Astrocyte (in vitro differentiated cells and primary cell): ENCODE data around the gene MYZAP. TPM values are rescaled to one million over a fixed set of nuclear protein-coding genes. Genes with fewer than 3 reads are reported as not detected.

Source experiments
- DNase-seq: peaks from one replicate; pipeline ENCODE4 v3.0.0-alpha.2; 2010; ENCODE audit warnings: low read depth
- FAIRE-seq: peaks from 2 replicates; lab custom pipeline; 2011; peaks lifted over from hg19 to GRCh38; lab: Jason Lieb, UNC
- H2AFZ ChIP-seq: 2 replicates; pipeline ENCODE4 v1.6.0; 2012; ENCODE audit warnings: low read depth, low read length, inconsistent platforms
- H3K27ac ChIP-seq: 2 replicates; pipeline ENCODE4 v1.5.1; 2011; ENCODE audit warnings: low read depth, low read length, inconsistent platforms
- H3K27me3 ChIP-seq: 2 replicates; pipeline ENCODE4 v1.6.0; 2011; ENCODE audit warnings: low read length, inconsistent platforms; ENCODE audit not compliant: insufficient read depth
- H3K36me3 ChIP-seq: 2 replicates; pipeline ENCODE4 v1.5.1; 2011; ENCODE audit warnings: low read length, inconsistent platforms; ENCODE audit not compliant: insufficient read depth
- H3K4me1 ChIP-seq: 2 replicates; pipeline ENCODE4 v1.5.1; 2011; ENCODE audit warnings: low read length, inconsistent platforms; ENCODE audit not compliant: insufficient read depth
- H3K4me2 ChIP-seq: 2 replicates; pipeline ENCODE4 v1.6.0; 2012; ENCODE audit warnings: low read length, inconsistent platforms
- H3K4me3 ChIP-seq: 2 replicates; pipeline ENCODE4 v1.5.1; 2011; ENCODE audit warnings: low read depth, mild to moderate bottlenecking, low read length, inconsistent platforms; ENCODE audit not compliant: insufficient read depth
- H3K79me2 ChIP-seq: 2 replicates; pipeline ENCODE4 v1.6.0; 2012; ENCODE audit warnings: mild to moderate bottlenecking, low read length, inconsistent platforms; ENCODE audit not compliant: insufficient read depth
- H3K9ac ChIP-seq: 2 replicates; pipeline ENCODE4 v1.6.0; 2012; ENCODE audit warnings: mild to moderate bottlenecking, low read length, inconsistent platforms
- H3K9me3 ChIP-seq: 2 replicates; pipeline ENCODE4 v1.5.1; 2012; ENCODE audit warnings: low read depth, mild to moderate bottlenecking, low read length, inconsistent platforms; ENCODE audit not compliant: insufficient read depth
- H4K20me1 ChIP-seq: 2 replicates; pipeline ENCODE4 v1.6.0; 2012; ENCODE audit warnings: low read length, inconsistent platforms; ENCODE audit not compliant: insufficient read depth
- H3K27ac Mint-ChIP-seq: one replicate; pipeline ENCODE4 v1.8.0; 2021; ENCODE audit warnings: mild to moderate bottlenecking, mixed read lengths; ENCODE audit not compliant: unreplicated experiment
- H3K27me3 Mint-ChIP-seq: one replicate; pipeline ENCODE4 v1.8.0; 2021; ENCODE audit warnings: low read depth, mixed read lengths; ENCODE audit not compliant: unreplicated experiment
- H3K36me3 Mint-ChIP-seq: one replicate; pipeline ENCODE4 v1.8.0; 2021; ENCODE audit warnings: low read depth, mixed read lengths; ENCODE audit not compliant: unreplicated experiment
- H3K4me1 Mint-ChIP-seq: one replicate; pipeline ENCODE4 v1.8.0; 2021; ENCODE audit warnings: low read depth, mixed read lengths; ENCODE audit not compliant: unreplicated experiment
- H3K4me3 Mint-ChIP-seq: one replicate; pipeline ENCODE4 v1.8.0; 2021; ENCODE audit warnings: mild to moderate bottlenecking, moderate library complexity, mixed read lengths; ENCODE audit not compliant: unreplicated experiment
- H3K9me3 Mint-ChIP-seq: one replicate; pipeline ENCODE4 v1.8.0; 2021; ENCODE audit warnings: mild to moderate bottlenecking, mixed read lengths; ENCODE audit not compliant: unreplicated experiment
- CTCF ChIP-seq: IDR thresholded peaks from 2 replicates; pipeline ENCODE4 v1.5.1; 2011; ENCODE audit warnings: low read depth, mild to moderate bottlenecking, inconsistent platforms, low read length, moderate library complexity; ENCODE audit not compliant: insufficient read depth
- EZH2 ChIP-seq: IDR thresholded peaks from 2 replicates; pipeline ENCODE4 v1.6.1; 2012; ENCODE audit warnings: mild to moderate bottlenecking, low read length, inconsistent platforms; ENCODE audit not compliant: insufficient read depth
- total RNA-seq: library from RNA; stranded (reverse); gene quantifications from 2 replicates; pipeline ENCODE4 v1.2.1, GENCODE V29; 2021

The MYZAP gene
- total RNA-seq, 1 donor from 2014 or later: 0.41 TPM

- Histone ChIP-seq H2AFZ (no peak overlapping the region), H3K27ac (no peak overlapping the region), H3K9me3 (no peaks in the 10 kb centered on the region), H3K79me2 (no peaks in the 10 kb centered on the region), H3K4me3 (no peak overlapping the region), H3K27me3 (peaks cover 5% of the 10 kb centered on the region), H3K4me2 (no peak overlapping the region), H3K9ac (no peak overlapping the region), H4K20me1 (no peaks in the 10 kb centered on the region), H3K4me1 (no peaks in the 10 kb centered on the region), H3K36me3 (no peaks in the 10 kb centered on the region)
- H3K27me3 Mint-ChIP-seq: peaks cover 7% of the 10 kb centered on the region
- DNase-seq (no peak), FAIRE-seq (no peak)
- H3K9me3 Mint-ChIP-seq: no peaks in the 10 kb centered on the region
- no peak overlapping the region for H3K4me3 Mint-ChIP-seq
- TF ChIP-seq CTCF: no peak
- TF ChIP-seq EZH2: no peak
- no peaks in the 10 kb centered on the region for H3K4me1 Mint-ChIP-seq
- H3K36me3 Mint-ChIP-seq: no peaks in the 10 kb centered on the region
- no peak overlapping the region for H3K27ac Mint-ChIP-seq
Observed at GRCh38 chr15:57643826-57644225, 52.1 kb downstream of the MYZAP start.

- Mint-ChIP-seq H3K36me3 (no peaks in the 10 kb centered on the region), H3K4me1 (no peaks in the 10 kb centered on the region), H3K27me3 (peaks cover 8% of the 10 kb centered on the region), H3K4me3 (no peak overlapping the region), H3K27ac (no peak overlapping the region), H3K9me3 (no peaks in the 10 kb centered on the region)
- TF ChIP-seq EZH2 (no peak), CTCF (no peak)
- DNase-seq: no peak
- Histone ChIP-seq H3K9ac (no peak overlapping the region), H3K79me2 (no peaks in the 10 kb centered on the region), H3K36me3 (no peaks in the 10 kb centered on the region), H3K4me3 (no peak overlapping the region), H4K20me1 (no peaks in the 10 kb centered on the region), H3K27me3 (peaks cover 5% of the 10 kb centered on the region), H3K27ac (no peak overlapping the region), H3K4me1 (no peaks in the 10 kb centered on the region), H3K4me2 (no peak overlapping the region), H3K9me3 (no peaks in the 10 kb centered on the region), H2AFZ (no peak overlapping the region)
- FAIRE-seq: no peak
Observed at GRCh38 chr15:57646087-57646486, 54.4 kb downstream of the MYZAP start.

GRCh38 chr15:57647071-57647790 lies 55.5 kb downstream of the MYZAP start:
- DNase-seq: no peak
- H3K4me1 ChIP-seq: no peaks in the 10 kb centered on the region
- no peak overlapping the region for H3K27ac Mint-ChIP-seq
- TF ChIP-seq CTCF: no peak
- no peak for TF ChIP-seq EZH2
- H4K20me1 ChIP-seq: no peaks in the 10 kb centered on the region
- H3K9me3 ChIP-seq: no peaks in the 10 kb centered on the region
- no peaks in the 10 kb centered on the region for H3K4me1 Mint-ChIP-seq
- peaks cover 5% of the 10 kb centered on the region for H3K27me3 ChIP-seq
- H3K36me3 ChIP-seq: no peaks in the 10 kb centered on the region
- no peak overlapping the region for H3K4me3 Mint-ChIP-seq
- no peaks in the 10 kb centered on the region for H3K79me2 ChIP-seq
- H2AFZ ChIP-seq: no peak overlapping the region
- peaks cover 8% of the 10 kb centered on the region for H3K27me3 Mint-ChIP-seq
- no peaks in the 10 kb centered on the region for H3K36me3 Mint-ChIP-seq
- H3K4me2 ChIP-seq: no peak overlapping the region
- H3K9ac ChIP-seq: no peak overlapping the region
- FAIRE-seq: no peak
- no peak overlapping the region for H3K4me3 ChIP-seq
- H3K9me3 Mint-ChIP-seq: no peaks in the 10 kb centered on the region
- H3K27ac ChIP-seq: no peak overlapping the region
